Heart left ventricle (tissue), 13 donors: ENCODE results near the gene LITAFD.

ENCODE experiments used
- POLR2A ChIP-seq, 2 donors: fragments of 450-650 bp; IDR thresholded peaks; one replicate each; pipeline ENCODE4 v1.6.1; 2017; ENCODE audit warnings: antibody characterized with exemption in 2 of 2, mild to moderate bottlenecking in 2 of 2, moderate library complexity in 2 of 2
- TF ChIP-seq, protein P1 (sequence below), 12 donors: fragments of 200-600 bp; sonication (generic) in 4 of 12; IDR thresholded peaks; one replicate each; pipeline versions ENCODE4 v1.5.0 to v1.8.0; 2018 to 2022; ENCODE audit warnings: antibody characterized with exemption in 12 of 12, mild to moderate bottlenecking in 5 of 12
- donor health status: ischemic (EF 13 %, LVEDD 7.1; RV severe dilation, severe dysfunction).
- donor health status: DM: no; HTN: yes; CAD: no.
- donor health status: DM: no; HTN: no; CAD: no.
- donor health status: ischemic (EF 25% LVEDD 6.9; RV normal size, moderate dysfunction).
- donor health status: ischemic (EF 25% LVEDD 5.7; RV mildly dilated, moderate dysfunction).
- donor health status: ischemic (EF 35%, LVEDD 5.7; RV mildly dilated, moderate dysfunction).
- donor health status: nonischemic (EF 11% LVEDD 7.7; RV severe dilation, severe dysfunction).
- donor health status: DM: yes; HTN: yes; CAD: no.
- donor health status: PGD.
- donor health status: ischemic (EF 29% LVEDD 5.4; RV normal size, mild dysfunction).
- donor health status: nonischemic (EF 23%, LVEDD 6.1; RV moderate dilation, normal function).

DNA sequence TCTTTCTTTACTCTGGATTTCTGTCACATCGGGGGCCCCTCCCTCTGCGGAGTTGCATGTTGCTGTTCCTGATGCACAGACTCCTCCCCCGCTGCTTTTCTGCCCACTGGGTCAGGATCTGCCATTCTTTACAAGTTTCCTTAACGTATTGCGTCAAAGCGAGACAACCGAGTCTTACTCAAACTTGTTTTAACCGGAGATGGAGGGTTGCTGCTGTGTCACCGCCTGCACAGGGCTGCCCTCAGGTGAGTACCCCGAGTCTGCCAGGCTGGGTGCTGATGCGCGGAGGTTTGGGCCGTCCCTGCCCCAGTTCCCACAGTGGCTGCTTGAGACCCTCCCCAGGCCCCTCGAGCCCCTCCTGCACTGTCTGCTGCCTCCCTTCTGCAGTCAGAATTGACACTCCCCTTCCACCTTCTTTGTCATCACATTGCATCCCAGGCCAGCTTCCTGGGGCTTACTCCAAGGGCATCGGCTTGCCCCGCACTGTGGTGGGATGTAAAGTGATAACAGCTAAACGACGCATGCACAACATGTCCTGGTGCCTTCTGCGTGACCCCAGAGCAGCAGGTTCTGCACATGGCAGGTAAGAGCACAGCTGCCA, 32.6 kb upstream of the LITAFD start:
- no peak for TF ChIP-seq POLR2A (IDR thresholded peaks at IDR 0.05)
- TF ChIP-seq, protein P1, sequence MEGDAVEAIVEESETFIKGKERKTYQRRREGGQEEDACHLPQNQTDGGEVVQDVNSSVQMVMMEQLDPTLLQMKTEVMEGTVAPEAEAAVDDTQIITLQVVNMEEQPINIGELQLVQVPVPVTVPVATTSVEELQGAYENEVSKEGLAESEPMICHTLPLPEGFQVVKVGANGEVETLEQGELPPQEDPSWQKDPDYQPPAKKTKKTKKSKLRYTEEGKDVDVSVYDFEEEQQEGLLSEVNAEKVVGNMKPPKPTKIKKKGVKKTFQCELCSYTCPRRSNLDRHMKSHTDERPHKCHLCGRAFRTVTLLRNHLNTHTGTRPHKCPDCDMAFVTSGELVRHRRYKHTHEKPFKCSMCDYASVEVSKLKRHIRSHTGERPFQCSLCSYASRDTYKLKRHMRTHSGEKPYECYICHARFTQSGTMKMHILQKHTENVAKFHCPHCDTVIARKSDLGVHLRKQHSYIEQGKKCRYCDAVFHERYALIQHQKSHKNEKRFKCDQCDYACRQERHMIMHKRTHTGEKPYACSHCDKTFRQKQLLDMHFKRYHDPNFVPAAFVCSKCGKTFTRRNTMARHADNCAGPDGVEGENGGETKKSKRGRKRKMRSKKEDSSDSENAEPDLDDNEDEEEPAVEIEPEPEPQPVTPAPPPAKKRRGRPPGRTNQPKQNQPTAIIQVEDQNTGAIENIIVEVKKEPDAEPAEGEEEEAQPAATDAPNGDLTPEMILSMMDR (IDR thresholded peaks at IDR 0.05) = no peak
